ENCODE measurements around the gene LTBP4. TPM values are rescaled to one million over a fixed set of nuclear protein-coding genes. Genes with fewer than 3 reads are reported as not detected.

LTBP4 gene, protein sequence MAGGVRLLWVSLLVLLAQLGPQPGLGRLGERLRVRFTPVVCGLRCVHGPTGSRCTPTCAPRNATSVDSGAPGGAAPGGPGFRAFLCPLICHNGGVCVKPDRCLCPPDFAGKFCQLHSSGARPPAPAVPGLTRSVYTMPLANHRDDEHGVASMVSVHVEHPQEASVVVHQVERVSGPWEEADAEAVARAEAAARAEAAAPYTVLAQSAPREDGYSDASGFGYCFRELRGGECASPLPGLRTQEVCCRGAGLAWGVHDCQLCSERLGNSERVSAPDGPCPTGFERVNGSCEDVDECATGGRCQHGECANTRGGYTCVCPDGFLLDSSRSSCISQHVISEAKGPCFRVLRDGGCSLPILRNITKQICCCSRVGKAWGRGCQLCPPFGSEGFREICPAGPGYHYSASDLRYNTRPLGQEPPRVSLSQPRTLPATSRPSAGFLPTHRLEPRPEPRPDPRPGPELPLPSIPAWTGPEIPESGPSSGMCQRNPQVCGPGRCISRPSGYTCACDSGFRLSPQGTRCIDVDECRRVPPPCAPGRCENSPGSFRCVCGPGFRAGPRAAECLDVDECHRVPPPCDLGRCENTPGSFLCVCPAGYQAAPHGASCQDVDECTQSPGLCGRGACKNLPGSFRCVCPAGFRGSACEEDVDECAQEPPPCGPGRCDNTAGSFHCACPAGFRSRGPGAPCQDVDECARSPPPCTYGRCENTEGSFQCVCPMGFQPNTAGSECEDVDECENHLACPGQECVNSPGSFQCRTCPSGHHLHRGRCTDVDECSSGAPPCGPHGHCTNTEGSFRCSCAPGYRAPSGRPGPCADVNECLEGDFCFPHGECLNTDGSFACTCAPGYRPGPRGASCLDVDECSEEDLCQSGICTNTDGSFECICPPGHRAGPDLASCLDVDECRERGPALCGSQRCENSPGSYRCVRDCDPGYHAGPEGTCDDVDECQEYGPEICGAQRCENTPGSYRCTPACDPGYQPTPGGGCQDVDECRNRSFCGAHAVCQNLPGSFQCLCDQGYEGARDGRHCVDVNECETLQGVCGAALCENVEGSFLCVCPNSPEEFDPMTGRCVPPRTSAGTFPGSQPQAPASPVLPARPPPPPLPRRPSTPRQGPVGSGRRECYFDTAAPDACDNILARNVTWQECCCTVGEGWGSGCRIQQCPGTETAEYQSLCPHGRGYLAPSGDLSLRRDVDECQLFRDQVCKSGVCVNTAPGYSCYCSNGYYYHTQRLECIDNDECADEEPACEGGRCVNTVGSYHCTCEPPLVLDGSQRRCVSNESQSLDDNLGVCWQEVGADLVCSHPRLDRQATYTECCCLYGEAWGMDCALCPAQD (N-terminal part only)
- total RNA-seq, result 24.6 and 34.0 TPM in 2 replicates

DNA sequence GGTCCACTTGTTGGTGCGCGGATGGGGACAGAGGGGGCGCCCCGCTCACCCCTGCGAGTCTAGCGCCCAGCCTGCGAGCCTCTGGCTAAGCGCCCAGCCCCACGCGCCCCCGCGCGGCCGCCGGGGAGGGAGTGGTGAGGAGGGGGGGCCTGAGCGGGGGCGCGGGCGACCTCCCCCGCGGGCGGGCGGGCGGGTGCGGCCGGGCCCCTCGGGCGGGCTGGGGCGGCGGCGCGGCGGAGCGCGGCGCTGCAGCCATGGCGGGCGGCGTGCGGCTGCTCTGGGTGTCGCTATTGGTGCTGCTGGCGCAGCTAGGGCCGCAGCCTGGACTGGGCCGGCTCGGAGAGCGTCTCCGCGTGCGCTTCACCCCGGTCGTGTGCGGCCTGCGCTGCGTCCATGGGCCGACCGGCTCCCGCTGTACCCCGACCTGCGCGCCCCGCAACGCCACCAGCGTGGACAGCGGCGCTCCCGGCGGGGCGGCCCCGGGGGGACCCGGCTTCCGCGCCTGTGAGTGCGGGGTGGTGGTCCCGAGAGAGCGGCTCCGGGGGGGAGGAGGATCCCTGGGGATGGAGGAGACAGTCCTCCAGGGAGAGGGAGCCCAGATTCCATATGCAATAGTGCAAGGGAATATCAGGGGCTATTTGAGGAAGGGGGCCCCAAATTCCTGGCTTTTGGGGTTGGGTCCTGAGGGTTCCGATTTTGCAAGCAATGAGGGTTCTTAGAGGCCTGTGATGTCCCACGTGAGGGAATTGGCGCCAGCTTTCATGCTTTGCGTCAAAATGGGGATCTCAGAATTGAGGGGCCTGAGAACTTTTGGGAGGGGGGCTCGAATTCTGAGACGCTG is at the start of gene LTBP4:
Gene LTBP4 (plus strand): TSS at position 236 of the 841 bp plus-strand sequence. CDS start 19 bp downstream, at position 255.

DNA sequence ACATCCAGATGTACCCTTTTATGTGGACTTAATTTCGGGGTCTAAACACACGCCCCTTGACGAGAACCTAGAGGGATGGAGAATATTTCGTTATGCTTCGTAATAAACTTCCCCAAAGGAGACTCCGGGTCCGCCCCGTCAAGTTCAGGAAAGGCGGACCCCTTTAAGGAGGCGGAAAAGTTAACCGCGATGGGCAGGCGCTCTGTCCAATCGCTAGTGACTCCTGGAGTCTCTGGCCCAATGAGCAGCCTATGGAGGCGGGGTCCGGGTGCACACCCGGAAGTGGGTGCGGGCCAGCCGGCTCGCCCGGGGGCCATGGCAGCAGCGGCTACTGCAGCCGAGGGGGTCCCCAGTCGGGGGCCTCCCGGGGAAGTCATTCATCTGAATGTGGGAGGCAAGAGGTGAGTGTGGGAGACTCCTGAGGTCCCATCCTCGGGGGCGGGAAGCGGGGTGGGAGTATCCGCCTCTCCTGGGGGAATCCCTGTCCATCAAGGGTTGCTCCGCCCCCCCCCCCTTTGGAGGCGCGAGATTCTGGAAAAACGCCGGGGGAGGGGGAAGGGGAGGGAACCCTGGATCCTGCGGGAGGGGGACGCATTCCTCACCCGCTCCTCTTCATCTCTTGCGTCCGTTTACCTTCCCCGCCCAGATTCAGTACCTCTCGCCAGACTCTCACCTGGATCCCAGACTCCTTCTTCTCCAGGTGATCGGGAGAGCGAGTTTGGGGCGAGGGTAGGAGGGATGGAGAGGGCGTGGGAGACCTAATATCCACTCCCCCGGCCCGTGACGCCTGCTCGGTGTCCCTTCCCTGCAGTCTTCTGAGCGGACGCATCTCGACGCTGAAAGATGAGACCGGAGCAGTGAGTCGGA is 24.4 kb upstream of the LTBP4 start, which contains the start of gene SHKBP1:
Gene SHKBP1 (plus strand): TSS at position 289 of the 867 bp plus-strand sequence. CDS start 27 bp downstream, at position 316.

Other genes with a start within 250 kb of the LTBP4 start
- under 0.01 and 0.14 TPM in 2 replicates for gene HIPK4, start 211.2 kb upstream of the LTBP4 start, total RNA-seq
- gene PRX, start 188.0 kb upstream of the LTBP4 start, total RNA-seq, result 0.89 and 1.2 TPM in 2 replicates
- gene SERTAD1, start 175.4 kb upstream of the LTBP4 start, total RNA-seq, result 16.1 and 17.2 TPM in 2 replicates
- 14.7 and 20.2 TPM in 2 replicates for gene SERTAD3, start 157.0 kb upstream of the LTBP4 start, total RNA-seq
- 49.3 and 56.1 TPM in 2 replicates for gene BLVRB, start 135.6 kb upstream of the LTBP4 start, total RNA-seq
- 0.30 and 0.97 TPM in 2 replicates for gene SPTBN4, start 134.4 kb upstream of the LTBP4 start, total RNA-seq
- gene SHKBP1, start 24.5 kb upstream of the LTBP4 start, total RNA-seq, result 24.9 and 69.7 TPM in 2 replicates
- gene NUMBL, start 89.3 kb downstream of the LTBP4 start, total RNA-seq, result 31.8 and 72.5 TPM in 2 replicates
- 30.3 and 31.4 TPM in 2 replicates for gene COQ8B, start 115.5 kb downstream of the LTBP4 start, total RNA-seq
- gene ITPKC, start 115.7 kb downstream of the LTBP4 start, total RNA-seq, result 14.3 and 15.1 TPM in 2 replicates
- gene ACTMAP, start 149.1 kb downstream of the LTBP4 start, total RNA-seq, result 0.59 and 1.9 TPM in 2 replicates
- 11.9 and 29.7 TPM in 2 replicates for gene SNRPA, start 149.8 kb downstream of the LTBP4 start, total RNA-seq
- gene MIA, start 174.2 kb downstream of the LTBP4 start, total RNA-seq, result not detected in 2 replicates
- 9.5 and 11.1 TPM in 2 replicates for gene RAB4B, start 176.9 kb downstream of the LTBP4 start, total RNA-seq
- 75.1 and 81.1 TPM in 2 replicates for gene EGLN2, start 197.8 kb downstream of the LTBP4 start, total RNA-seq
- gene CYP2A6, start 249.1 kb downstream of the LTBP4 start, total RNA-seq, result 0.30 TPM in 1 of 2 replicates, not detected in the other

All from smooth muscle cell of the umbilical artery (primary cell).